Measurements from ENCODE around the gene ABCG1.

Gene ABCG1

DNA sequence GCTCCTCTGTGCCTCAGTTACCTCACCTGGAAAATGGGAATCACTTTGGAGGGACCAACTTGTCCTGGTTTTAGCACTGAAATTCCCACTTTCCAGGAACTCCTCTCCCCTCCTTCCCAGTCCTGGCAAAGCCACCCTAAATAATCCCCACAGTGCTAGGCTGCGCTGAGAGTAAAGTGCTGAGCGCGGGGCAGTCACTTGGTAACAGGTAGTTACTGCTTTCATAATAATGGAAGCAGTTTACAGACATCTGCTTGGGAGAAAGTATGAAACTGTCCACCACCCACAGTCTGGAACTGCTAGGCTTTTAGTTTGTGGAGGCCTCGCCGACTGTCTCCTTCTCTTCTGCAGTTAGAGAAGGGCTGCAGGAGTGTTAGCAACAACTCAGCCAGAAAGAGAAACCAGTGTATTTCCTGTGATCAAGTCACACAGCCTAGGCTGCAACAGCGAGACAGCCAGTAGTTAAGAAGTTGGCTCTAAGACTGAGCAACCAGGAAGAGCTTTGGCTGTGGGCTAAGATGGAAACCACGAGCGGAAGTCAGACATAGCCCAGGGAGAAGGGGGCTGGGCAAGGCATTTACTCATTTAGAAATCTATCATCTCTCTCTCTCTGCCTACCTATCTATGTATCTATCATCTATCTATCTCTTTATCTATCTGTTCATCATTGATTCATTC, 30.8 kb upstream of the ABCG1 start:
- DNase-seq (peak; percentile 54), ATAC-seq (replicated peaks) (peak; percentile 98)
- Mint-ChIP-seq H3K36me3 (peaks cover 0 to 5% of the 10 kb centered on the region in 2 donors), H3K4me1 (peaks cover 24 to 51% of the 10 kb centered on the region in 2 donors), H3K4me3 (peak overlapping the region; percentile 13 to 31), H3K9me3 (peaks cover 6 to 7% of the 10 kb centered on the region in 2 donors), H3K27me3 (peaks cover 3 to 9% of the 10 kb centered on the region in 2 donors), H3K27ac (peak overlapping the region; percentile 89)

DNA sequence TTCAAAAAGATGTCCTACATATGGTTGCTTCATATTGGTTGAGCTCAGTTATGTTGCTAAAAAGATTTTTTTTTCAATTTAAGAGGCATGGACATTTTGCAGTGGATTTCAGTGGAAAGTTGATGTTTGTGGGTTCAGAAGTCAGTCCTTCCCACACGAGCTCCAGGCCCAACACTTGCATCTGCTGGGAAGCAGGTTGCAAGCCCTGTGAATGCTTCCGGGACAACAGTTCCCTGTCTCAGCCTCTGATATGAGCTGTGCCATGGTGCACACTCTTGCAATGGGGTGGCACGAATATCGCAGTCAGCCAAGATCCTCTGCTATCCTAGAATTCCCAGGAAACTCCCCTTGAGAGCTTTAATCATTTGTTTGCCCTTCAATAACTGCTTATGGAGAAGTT, 30.3 kb upstream of the ABCG1 start:
- Mint-ChIP-seq H3K9me3 (peaks cover 6 to 7% of the 10 kb centered on the region in 2 donors), H3K27ac (peak overlapping the region; percentile 25), H3K4me1 (peaks cover 24 to 52% of the 10 kb centered on the region in 2 donors), H3K36me3 (peaks cover 0 to 5% of the 10 kb centered on the region in 2 donors), H3K27me3 (peaks cover 3 to 15% of the 10 kb centered on the region in 2 donors), H3K4me3 (peak overlapping the region in 1 of 2 donors; percentile 2)
- DNase-seq (no peak), ATAC-seq (replicated peaks) (peak in 1 of 2 donors; percentile 2)

DNA sequence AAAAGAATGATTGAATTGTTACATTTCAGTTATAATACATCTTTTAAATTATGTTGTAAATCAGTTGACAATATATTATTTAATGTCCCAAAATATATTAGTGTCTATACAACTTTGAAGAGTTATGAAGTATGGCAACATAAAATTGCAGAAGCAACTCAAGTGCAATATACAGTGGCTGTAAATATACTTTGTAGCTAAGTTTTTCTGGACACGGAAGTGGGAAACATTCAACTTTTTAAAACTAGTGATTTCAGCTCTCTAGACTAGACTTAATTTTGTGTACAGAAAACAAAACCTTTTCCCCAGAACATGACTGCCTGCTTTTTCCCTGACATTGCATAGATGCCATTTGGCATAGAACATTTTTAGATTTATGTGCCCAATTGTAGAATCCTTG, 29.5 kb upstream of the ABCG1 start:
- no peak overlapping the region for H3K4me3 Mint-ChIP-seq
- H3K9me3 Mint-ChIP-seq, result peaks cover 6 to 7% of the 10 kb centered on the region in 2 donors
- no peak for DNase-seq
- peaks cover 0 to 5% of the 10 kb centered on the region in 2 donors for H3K36me3 Mint-ChIP-seq
- H3K27me3 Mint-ChIP-seq, result peaks cover 3 to 16% of the 10 kb centered on the region in 2 donors
- no peak overlapping the region for H3K27ac Mint-ChIP-seq
- peaks cover 24 to 52% of the 10 kb centered on the region in 2 donors for H3K4me1 Mint-ChIP-seq
- ATAC-seq (replicated peaks), result no peak

DNA sequence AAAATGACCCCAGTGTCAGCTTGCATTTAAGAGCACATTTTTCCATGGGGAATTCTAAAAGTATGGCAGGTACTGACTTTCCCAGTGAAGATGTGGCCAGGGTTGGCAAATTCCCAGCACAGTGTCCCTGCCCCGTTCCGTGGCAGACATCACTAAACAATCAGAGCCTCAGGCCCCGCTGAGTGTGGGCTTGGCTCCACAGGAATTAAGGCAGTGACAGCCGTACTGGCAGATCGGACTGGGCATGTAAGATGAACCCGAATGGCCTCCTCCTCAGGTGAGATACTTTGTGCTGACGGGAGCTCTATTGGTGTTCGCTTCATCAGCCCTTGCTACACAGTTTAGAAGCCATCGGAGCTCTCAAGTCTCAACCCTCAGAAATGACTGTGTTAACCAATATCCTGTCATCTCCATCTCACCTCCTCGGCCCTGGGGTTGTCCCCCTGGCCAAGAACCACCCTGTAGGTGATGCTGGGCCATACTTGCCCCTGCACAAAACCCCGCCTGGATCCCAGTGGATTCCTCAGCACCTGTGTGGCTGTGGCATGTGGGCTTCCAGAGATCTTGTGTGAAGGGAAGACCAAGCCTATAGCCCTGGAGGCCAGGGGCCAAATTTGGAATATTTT, 29.0 kb upstream of the ABCG1 start:
- ATAC-seq (replicated peaks) (no peak), DNase-seq (no peak)
- H3K4me1 Mint-ChIP-seq, result peaks cover 24 to 54% of the 10 kb centered on the region in 2 donors
- peaks cover 6 to 7% of the 10 kb centered on the region in 2 donors for H3K9me3 Mint-ChIP-seq
- no peak overlapping the region for H3K27ac Mint-ChIP-seq
- H3K27me3 Mint-ChIP-seq, result peaks cover 3 to 16% of the 10 kb centered on the region in 2 donors
- peaks cover 0 to 5% of the 10 kb centered on the region in 2 donors for H3K36me3 Mint-ChIP-seq
- H3K4me3 Mint-ChIP-seq, result no peak overlapping the region

DNA sequence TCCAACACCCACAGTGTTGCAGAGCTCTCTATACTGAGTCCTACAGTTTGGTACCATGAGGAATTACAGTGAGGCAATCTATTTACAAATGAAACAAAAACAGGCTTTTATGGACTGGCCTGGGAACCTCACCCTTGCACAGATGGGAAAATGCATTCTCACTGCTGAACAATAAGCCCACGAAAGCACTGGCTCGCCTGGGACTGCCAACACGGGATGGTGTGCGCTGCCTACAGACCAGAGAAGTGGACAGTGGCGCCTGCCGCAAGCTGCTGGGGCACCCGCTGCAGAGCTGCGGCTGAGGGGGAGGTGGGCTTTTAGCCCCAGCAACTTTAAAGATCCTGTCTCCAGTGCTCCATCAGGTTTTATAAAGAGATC, 28.5 kb upstream of the ABCG1 start:
- Mint-ChIP-seq H3K4me1 (peaks cover 26 to 59% of the 10 kb centered on the region in 2 donors), H3K9me3 (peaks cover 6 to 7% of the 10 kb centered on the region in 2 donors), H3K27ac (no peak overlapping the region), H3K4me3 (no peak overlapping the region), H3K36me3 (peaks cover 2 to 5% of the 10 kb centered on the region in 2 donors), H3K27me3 (peaks cover 3 to 16% of the 10 kb centered on the region in 2 donors)
- DNase-seq (no peak), ATAC-seq (replicated peaks) (no peak)

DNA sequence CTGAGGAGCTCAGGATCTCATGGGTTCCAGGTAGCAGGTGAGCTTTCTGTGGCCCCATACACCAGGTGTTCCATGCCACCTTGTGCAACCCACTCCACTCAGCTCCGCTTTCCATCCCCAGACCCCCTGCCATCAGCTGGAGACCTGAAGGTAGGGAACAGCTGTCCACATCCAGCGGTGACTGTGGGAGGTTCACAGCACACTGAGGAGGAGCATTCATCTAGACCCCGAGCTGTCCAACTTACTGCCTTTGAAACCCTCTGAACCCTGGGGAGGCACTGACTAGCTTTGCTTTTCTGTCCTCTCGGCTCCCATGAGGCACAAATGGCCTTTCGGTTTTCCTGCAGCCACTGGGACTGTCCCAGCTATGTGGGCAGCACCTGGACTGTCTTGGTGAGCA, 27.9 kb upstream of the ABCG1 start:
- peaks cover 2 to 5% of the 10 kb centered on the region in 2 donors for H3K36me3 Mint-ChIP-seq
- peaks cover 2 to 3% of the 10 kb centered on the region in 2 donors for H3K9me3 Mint-ChIP-seq
- peaks cover 26 to 58% of the 10 kb centered on the region in 2 donors for H3K4me1 Mint-ChIP-seq
- DNase-seq (no peak), ATAC-seq (replicated peaks) (no peak)
- no peak overlapping the region for H3K4me3 Mint-ChIP-seq
- no peak overlapping the region for H3K27ac Mint-ChIP-seq
- peaks cover 3 to 16% of the 10 kb centered on the region in 2 donors for H3K27me3 Mint-ChIP-seq

DNA sequence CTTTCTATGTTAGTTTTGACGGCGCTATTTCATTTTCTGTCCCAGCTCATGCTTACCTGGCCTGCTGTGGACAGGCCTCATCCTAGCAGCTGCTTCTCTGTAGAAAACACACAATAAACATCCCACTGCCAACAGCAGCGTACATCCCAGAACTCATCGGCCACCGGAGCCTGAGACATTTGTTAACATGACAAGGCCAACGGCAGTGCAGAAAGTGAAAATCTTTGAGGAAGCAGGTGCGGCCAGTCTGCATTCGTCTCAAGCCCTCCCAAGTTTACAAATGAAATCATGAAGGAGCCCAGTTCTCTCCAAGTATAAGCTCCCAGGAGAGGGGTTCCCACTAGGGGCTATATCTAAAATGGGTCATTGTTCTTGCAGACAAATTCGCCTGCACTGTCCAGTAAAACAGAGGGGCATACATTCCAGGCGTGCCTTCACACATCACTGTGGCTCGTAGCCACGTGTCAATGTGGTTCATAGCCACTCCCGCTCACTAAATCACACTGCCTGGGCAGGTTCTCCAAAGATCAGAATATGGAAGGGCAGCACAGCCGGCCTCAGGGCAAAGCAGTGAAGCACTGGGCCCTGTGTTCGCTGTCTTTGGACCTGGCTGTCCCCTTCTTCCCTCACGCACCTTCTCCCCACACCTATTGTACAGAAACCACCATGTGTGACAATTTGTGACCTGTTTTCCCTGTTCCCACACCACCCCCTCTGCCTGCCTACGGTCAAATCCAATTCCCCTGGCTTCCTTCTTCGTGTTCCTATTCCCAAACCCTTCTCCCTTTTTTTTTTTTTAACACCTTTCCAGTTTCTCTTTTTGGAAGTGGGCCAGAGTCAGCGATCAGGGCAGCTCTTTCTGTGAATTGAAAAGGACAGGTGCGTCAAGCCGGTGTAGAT, 27.0 kb upstream of the ABCG1 start:
- Mint-ChIP-seq H3K27ac (peak overlapping the region; percentile 49), H3K4me1 (peaks cover 22 to 49% of the 10 kb centered on the region in 2 donors), H3K4me3 (no peak overlapping the region), H3K36me3 (peaks cover 0 to 2% of the 10 kb centered on the region in 2 donors), H3K27me3 (peaks cover 3 to 16% of the 10 kb centered on the region in 2 donors), H3K9me3 (peaks cover 0 to 2% of the 10 kb centered on the region in 2 donors)
- DNase-seq, result no peak
- no peak for ATAC-seq (replicated peaks)

DNA sequence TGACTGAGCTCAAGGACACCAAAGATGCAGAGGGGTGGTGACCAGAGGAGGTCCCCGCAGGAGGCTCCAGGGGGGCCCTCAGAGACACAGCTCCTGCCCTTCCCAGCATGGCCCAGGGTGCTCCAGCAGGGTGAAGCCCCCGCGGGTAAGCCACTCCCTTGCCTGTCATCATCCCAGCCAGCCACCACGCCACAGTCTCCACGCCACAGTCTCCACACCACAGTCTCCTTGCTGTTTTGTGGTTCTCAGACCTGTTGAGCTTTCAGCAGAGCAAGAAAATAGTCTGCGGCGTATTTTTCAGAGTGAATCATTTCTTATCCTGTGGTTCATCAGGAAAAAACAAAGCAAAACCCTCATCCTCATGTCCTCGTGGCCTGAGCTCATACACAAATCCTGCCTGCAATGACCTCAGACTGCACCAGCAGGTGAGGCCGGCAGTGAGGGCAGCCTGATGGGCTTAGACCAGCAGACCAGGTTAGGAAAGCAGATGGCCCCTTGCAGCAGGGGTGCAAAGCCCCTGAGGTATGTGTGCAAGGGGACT, 25.7 kb upstream of the ABCG1 start:
- no peak overlapping the region for H3K27ac Mint-ChIP-seq
- DNase-seq (no peak), ATAC-seq (replicated peaks) (no peak)
- peaks cover 3 to 16% of the 10 kb centered on the region in 2 donors for H3K27me3 Mint-ChIP-seq
- H3K9me3 Mint-ChIP-seq, result no peaks in the 10 kb centered on the region
- peaks cover 15 to 37% of the 10 kb centered on the region in 2 donors for H3K4me1 Mint-ChIP-seq
- H3K36me3 Mint-ChIP-seq, result peaks cover 0 to 2% of the 10 kb centered on the region in 2 donors
- H3K4me3 Mint-ChIP-seq, result no peak overlapping the region

DNA sequence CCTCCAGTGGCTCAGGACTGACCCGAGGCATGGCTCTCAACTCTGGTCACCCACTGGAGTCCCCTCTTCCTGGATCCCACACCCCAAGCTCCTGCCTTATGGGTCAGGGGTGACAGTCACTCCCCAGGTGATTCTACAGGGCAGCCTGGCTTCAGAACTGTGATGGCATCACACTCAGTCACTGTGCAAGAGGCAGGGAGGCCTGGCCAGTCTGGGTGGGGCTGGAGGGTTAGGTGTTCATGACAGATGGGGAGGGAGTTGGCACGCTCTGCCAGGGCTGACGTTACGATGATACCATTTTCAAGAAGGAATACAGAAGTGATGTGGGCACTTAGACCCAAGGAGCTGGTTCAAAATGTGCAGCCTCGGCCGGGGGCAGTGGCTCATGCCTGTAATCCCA, 25.2 kb upstream of the ABCG1 start:
- H3K27ac Mint-ChIP-seq, result no peak overlapping the region

DNA sequence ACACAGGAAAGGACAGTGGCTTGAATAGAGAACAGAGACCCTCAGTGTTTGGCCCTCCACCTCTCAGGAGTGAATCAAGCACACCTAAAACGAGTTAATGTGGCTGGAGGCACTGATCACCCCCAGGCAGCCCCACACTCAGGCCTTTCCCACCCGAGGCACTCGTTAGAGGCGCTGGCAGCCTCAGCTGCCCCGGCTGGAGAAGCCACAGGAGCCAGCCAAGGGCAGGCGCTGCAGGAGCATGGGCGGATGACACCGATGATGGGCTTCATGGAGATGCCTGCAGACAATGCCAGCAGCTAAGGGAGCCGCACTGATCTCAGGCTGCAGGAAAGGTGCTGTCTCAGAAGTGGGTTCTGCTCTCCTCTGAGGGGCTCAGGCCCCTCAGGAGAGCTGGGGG, 24.1 kb upstream of the ABCG1 start:
- ATAC-seq (replicated peaks) (no peak), DNase-seq (no peak)
- H3K4me3 Mint-ChIP-seq, result no peak overlapping the region
- peaks cover 0 to 2% of the 10 kb centered on the region in 2 donors for H3K36me3 Mint-ChIP-seq
- no peaks in the 10 kb centered on the region for H3K9me3 Mint-ChIP-seq
- H3K4me1 Mint-ChIP-seq, result peaks cover 21 to 45% of the 10 kb centered on the region in 2 donors
- H3K27ac Mint-ChIP-seq, result no peak overlapping the region
- peaks cover 3 to 16% of the 10 kb centered on the region in 2 donors for H3K27me3 Mint-ChIP-seq

More for the DNA sequence above, 25.2 kb upstream of the ABCG1 start:
- ATAC-seq (replicated peaks), result no peak
- DNase-seq, result no peak
- Mint-ChIP-seq H3K27me3 (peaks cover 3 to 16% of the 10 kb centered on the region in 2 donors), H3K4me1 (peaks cover 13 to 37% of the 10 kb centered on the region in 2 donors), H3K36me3 (peaks cover 0 to 2% of the 10 kb centered on the region in 2 donors), H3K4me3 (no peak overlapping the region), H3K9me3 (no peaks in the 10 kb centered on the region)

DNA sequence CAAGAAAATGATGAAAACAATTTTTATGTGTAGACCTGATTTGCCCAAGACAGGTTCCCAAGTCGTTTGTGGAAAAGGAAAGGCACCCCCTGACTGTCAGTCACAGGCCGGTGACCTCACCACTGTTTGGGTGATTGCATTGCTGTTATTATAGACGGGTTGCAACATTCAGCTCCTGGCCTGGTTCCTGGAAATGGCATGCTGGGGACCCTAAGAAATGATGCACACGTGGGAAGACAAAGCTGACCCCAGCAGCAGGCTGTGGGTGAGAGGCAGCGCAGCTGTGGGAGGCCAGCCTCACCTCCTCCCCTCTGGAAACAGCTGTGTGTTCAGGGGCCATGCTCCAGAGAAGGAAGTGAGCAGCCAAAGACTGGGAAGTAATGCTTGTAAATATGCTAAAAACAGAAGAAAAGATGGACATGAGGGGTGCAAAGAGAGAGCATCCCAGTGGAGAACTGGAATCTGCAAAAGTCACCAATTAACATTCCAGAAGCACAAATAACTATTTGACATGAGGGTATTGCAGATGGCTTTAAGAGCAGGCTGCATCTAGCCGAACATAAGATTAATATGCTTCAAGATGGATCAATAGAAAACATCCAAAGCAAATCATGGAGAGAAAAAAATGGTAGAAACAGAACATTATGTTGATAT, 23.4 kb upstream of the ABCG1 start:
- peaks cover 22 to 48% of the 10 kb centered on the region in 2 donors for H3K4me1 Mint-ChIP-seq
- no peaks in the 10 kb centered on the region for H3K9me3 Mint-ChIP-seq
- no peak for DNase-seq
- H3K27ac Mint-ChIP-seq, result no peak overlapping the region
- no peak for ATAC-seq (replicated peaks)
- H3K4me3 Mint-ChIP-seq, result no peak overlapping the region
- H3K36me3 Mint-ChIP-seq, result peaks cover 0 to 2% of the 10 kb centered on the region in 2 donors
- H3K27me3 Mint-ChIP-seq, result peaks cover 3 to 16% of the 10 kb centered on the region in 2 donors

DNA sequence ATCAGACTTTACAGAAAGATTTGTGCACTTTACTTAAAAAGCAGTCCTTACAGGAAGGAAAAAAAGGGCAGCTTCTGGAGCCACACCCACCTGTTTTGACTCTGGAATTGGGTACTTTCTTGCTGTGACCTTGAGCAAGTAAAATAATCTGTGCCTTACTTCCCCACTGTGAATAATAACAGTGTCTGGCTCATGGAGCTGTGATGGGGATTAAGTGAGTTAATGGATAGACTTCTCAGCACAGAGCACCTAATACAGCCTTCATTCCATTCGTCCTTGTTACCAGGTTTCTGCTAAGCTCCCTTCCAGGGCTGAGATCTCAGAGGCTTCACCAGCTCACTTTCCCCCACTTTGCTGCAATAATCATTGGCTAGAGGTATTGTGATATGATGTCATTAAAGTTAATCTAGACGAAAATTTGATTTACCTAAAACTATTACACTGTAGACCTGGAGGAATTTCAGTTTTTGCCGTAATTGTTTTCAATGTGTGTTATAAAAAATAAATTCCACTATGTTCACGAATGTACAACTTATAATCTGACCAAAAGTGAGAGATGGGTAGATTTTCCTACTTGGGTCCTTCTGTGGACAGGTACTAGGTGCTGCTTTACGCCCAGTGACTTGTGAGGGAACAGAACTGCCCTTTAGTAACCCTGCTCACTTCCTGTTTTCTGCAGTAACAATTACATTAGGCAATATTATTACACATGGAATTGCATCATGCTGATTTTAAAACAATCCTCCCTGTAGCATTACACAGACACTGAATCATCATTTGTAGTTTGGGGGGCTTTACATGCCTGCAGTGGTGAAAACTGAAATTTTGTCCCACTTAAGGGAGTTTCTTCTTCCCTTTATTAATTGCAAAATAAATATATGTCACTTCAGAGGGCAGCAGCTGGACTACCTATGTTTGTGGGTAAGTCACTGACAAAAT, 19.7 kb upstream of the ABCG1 start:
- DNase-seq (no peak), ATAC-seq (replicated peaks) (peak; percentile 94 to 97)
- H3K4me3 Mint-ChIP-seq, result no peak overlapping the region
- H3K9me3 Mint-ChIP-seq, result no peaks in the 10 kb centered on the region
- H3K27me3 Mint-ChIP-seq, result no peaks in the 10 kb centered on the region
- peaks cover 15 to 35% of the 10 kb centered on the region in 2 donors for H3K4me1 Mint-ChIP-seq
- H3K27ac Mint-ChIP-seq, result no peak overlapping the region
- peaks cover 0 to 2% of the 10 kb centered on the region in 2 donors for H3K36me3 Mint-ChIP-seq
